ENCODE results near the gene PDSS1. TPM values are rescaled to one million over a fixed set of nuclear protein-coding genes. Genes with fewer than 3 reads are reported as not detected.
"Not testable (repeated sequence)": the region's sequence is repeated elsewhere in the genome, so short reads cannot be mapped to it uniquely, and the experiment has no call there.

Gene PDSS1
- 13.6 and 14.1 TPM in 2 replicates for total RNA-seq (ENCODE audit: low replicate concordance)
- long read RNA-seq, partial matches to known transcripts = 2 of 6 reads
- long read RNA-seq, other reads (novel, unspliced or antisense) = 3 of 6 reads

GRCh38 chr10:26697163-26697921 is at the start of gene PDSS1:
Gene PDSS1, plus strand, starts transcription at chr10:26697701. Its CDS starts 11 bp downstream, at chr10:26697712.
- peaks cover 9% of the 10 kb centered on the region for H3K4me1 Mint-ChIP-seq (ENCODE audit: unreplicated experiment)
- peaks cover 7% of the 10 kb centered on the region for H3K27me3 Mint-ChIP-seq
- DNase-seq (ENCODE audit: extremely low spot score, unreplicated experiment) = peak; percentile 78
- peak within 1 kb of the TSS; percentile 96 for H3K27ac Mint-ChIP-seq
- TF ChIP-seq CTCF (conservative IDR thresholded peaks at IDR 0.05) = no peak
- no peaks in the 10 kb centered on the region for H3K9me3 Mint-ChIP-seq
- peaks cover 10% of the 10 kb centered on the region for H3K36me3 Mint-ChIP-seq
- peak within 1 kb of the TSS; percentile 99 for H3K4me3 Mint-ChIP-seq

GRCh38 chr10:26648245-26648636 is 49.3 kb upstream of the PDSS1 start:
- peaks cover 15% of the 10 kb centered on the region for H3K27me3 Mint-ChIP-seq
- H3K4me1 Mint-ChIP-seq (ENCODE audit: unreplicated experiment); H3K27ac Mint-ChIP-seq: not testable (repeated sequence)

GRCh38 chr10:26650406-26650805 is 47.1 kb upstream of the PDSS1 start:
- H3K27ac Mint-ChIP-seq = no peak overlapping the region
- H3K9me3 Mint-ChIP-seq = no peaks in the 10 kb centered on the region
- no peaks in the 10 kb centered on the region for H3K36me3 Mint-ChIP-seq
- TF ChIP-seq CTCF (conservative IDR thresholded peaks at IDR 0.05) = no peak
- H3K4me1 Mint-ChIP-seq (ENCODE audit: unreplicated experiment) = no peaks in the 10 kb centered on the region
- no peak overlapping the region for H3K4me3 Mint-ChIP-seq
- peaks cover 15% of the 10 kb centered on the region for H3K27me3 Mint-ChIP-seq
- DNase-seq (ENCODE audit: extremely low spot score, unreplicated experiment) = no peak

More at GRCh38 chr10:26648245-26648636, 49.3 kb upstream of the PDSS1 start:
- not testable (repeated sequence) for DNase-seq (ENCODE audit: extremely low spot score, unreplicated experiment); H3K9me3 Mint-ChIP-seq; H3K36me3 Mint-ChIP-seq; H3K4me3 Mint-ChIP-seq

GRCh38 chr10:26651476-26651875 is 46.0 kb upstream of the PDSS1 start:
- H3K36me3 Mint-ChIP-seq; H3K27ac Mint-ChIP-seq; DNase-seq (ENCODE audit: extremely low spot score, unreplicated experiment); H3K4me1 Mint-ChIP-seq (ENCODE audit: unreplicated experiment); H3K9me3 Mint-ChIP-seq; H3K4me3 Mint-ChIP-seq: not testable (repeated sequence)
- peaks cover 13% of the 10 kb centered on the region for H3K27me3 Mint-ChIP-seq

- no peak for TF ChIP-seq CTCF (conservative IDR thresholded peaks at IDR 0.05)
- Mint-ChIP-seq H3K4me3 (no peak overlapping the region), H3K9me3 (no peaks in the 10 kb centered on the region), H3K27ac (no peak overlapping the region), H3K27me3 (peaks cover 17% of the 10 kb centered on the region), H3K36me3 (no peaks in the 10 kb centered on the region), H3K4me1 (ENCODE audit: unreplicated experiment) (no peaks in the 10 kb centered on the region)
- DNase-seq (ENCODE audit: extremely low spot score, unreplicated experiment) = no peak
Observed at GRCh38 chr10:26653004-26653403, 44.5 kb upstream of the PDSS1 start.

- Mint-ChIP-seq H3K36me3 (no peaks in the 10 kb centered on the region), H3K4me1 (ENCODE audit: unreplicated experiment) (no peaks in the 10 kb centered on the region), H3K27ac (no peak overlapping the region), H3K4me3 (no peak overlapping the region), H3K9me3 (no peaks in the 10 kb centered on the region), H3K27me3 (peaks cover 19% of the 10 kb centered on the region)
- DNase-seq (ENCODE audit: extremely low spot score, unreplicated experiment) = no peak
- TF ChIP-seq CTCF (conservative IDR thresholded peaks at IDR 0.05) = no peak
Observed at GRCh38 chr10:26655746-26656145, 41.8 kb upstream of the PDSS1 start.
